Right kidney (tissue), 1 donor: Measurements from ENCODE around the gene ABCF2.

Experiments
- DNase-seq: peaks from one replicate; pipeline ENCODE4 v3.0.0-alpha.2; 2016

The ABCF2 gene

DNA sequence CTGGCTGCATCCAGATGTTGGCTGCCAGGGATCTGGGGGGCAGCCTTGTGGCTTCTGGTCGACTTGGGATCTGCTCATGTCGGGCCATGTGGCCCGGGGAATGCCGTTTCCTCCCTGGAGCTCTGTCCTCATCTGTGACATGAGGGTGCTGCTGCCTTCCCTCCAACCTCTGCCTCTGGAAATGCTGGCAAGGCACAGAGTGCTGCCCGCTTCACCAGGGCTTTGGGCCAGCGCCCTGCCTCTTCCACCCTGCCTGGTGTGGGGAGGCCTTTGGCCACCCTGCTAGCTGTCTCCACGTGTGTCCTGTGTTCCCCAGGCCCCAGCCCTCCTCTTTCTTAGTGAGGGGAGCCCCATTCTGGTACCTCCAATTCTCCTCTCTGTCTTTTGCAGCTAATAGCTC is 27.3 kb upstream of the ABCF2 start:
- no peak for DNase-seq

DNA sequence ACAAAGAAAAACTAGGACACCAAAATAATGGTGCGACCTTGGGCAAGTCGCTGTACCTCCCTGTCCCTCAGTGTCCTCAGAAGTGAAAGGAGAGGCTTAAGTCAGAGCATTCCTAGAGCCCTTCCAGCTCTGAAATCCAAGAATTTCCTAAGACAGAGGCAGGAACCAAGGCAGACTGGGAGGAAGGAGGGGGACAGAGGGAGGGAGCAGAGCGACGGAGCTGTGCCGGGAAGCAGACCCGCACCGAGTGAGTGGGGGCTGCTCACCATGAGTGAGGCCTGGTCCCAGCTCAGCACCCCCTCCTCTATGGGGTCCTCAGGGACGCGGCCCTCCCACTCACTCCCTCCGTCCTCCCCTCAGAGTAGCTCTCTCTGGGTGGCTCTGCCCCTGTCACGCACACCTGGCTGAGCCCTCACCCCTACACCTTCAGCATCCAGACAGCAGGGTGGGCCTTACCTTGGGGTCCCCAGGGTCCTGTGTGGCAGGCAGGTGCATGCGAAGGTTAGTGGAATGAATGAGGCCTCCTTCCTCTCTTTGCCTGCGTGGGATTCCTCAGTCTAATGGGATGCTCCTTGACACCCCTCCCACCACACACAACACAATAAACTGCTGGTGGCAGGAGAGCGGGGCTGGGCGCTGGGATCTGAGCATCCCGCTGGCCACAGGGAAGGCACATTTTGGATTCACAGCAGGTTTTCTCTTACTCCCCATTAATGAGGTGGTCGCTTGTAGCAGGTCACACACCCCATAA is 26.1 kb upstream of the ABCF2 start:
- DNase-seq: peak; percentile 58

DNA sequence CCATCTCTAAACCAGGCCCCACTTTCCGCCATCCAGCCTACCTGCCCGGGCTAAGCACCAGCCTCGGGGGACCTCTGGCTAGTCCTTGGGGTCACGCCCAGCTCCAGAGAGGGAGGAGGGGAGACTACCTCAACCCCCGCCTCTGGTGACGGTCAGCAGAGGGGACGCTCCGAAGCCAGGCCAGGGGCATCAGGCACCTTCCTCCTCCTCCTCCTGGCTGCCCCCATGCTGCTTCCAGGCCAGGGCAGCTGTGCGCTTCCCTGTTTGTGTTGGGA is 25.5 kb upstream of the ABCF2 start:
- DNase-seq: no peak

DNA sequence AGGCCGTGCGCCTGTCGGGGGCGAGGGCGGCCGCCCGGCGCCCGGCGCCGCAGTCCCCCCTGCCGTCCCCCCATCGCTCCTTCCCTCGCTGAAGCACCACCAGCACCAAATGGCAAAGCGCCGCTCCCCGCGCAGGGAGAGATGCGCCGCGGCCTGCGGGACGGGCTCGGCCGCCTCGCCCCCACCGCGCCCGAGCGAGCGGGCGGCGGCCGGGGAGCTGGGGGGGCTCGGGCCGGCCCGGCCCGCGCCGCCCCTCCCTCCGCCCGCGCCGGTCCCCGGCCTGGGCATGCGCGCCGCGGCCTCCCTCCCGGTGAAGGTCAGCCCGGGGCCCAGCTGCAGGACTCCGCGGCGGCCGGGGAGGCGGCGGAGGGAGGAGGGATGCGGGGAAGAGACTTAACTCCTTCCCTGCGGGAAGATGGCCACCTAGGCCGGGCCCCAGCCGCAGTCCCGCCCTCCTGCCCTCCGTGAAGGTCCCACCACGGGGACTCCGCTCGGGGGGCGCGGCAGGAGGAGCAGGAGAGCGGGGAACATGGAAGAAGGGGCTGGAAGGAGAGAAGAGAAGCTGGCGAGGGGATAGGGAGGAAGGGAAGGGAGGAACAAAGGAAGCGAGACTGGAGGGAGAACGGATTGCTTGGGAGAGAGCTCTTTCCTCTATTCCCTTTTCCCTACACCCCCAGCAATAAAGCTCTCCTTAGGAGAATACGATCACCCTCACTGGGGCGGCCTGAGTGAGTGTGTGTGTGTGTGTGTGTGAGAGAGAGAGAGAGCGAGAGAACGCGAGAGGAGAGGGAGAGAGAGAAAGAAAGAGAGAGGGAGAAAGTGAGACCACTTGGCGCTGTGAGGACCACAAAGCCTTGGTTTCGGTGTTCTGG is 24.9 kb upstream of the ABCF2 start:
- peak; percentile 93 for DNase-seq

DNA sequence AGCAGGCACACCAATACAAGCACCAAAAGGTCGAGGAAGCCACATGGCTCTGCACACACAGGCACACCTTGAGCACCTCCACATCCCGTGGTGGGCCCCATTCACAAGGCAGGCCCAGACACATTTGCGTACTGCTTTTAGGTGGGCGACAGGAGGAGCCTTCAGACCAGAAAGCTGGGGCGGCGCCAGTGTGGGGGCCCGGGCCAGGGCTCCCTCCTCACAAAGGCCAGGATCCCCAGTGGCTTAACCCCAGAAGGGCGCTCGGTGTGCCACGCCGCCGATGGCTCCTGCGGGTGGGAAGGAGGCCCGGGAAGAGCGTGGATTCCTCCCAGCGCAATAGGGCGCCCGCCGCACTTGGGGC is 24.3 kb upstream of the ABCF2 start:
- peak; percentile 89 for DNase-seq

DNA sequence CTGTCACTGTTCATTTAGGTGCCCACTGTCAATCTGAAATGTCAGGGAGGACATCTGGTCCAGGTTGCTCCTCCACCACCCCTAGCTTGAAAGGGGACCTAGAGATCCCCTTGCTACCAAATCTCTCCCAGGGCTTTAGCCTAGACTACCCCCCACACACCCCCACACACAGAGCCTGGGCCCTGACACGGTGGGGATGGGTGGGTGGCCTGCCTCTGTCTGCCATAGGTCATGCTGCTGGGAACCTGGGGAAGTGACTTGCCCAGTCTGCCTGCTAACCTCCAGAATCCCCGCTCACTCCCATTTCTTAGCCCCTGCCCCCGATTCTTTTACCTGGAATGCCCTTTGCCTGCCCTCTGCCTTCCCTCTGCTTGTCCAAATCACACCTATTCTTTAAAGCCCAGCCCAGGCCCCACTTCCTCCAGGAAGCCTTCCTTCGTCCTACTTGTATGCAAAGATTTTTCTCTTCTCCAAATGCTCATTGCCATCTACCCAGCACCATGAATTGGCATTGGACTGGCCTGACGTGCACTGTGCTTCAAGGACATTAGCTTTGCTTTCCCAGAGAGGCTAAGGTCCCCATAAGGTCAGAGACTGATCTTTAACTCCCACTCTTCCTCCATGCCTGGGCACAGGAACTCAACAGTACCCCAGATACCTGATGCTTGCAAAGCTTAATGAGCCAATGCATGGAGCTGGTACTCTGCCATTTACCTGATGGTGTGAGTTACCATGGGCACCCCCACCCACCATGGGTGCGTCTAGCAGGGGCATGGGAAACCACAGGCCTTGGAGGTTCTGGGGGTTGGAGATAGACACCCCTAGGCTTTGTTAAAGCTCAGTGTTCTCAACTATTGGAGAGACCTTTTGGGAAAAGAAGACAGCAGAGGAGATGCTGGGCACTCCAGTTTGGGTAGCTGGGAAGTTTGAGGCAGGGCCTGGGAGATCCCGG is 23.5 kb upstream of the ABCF2 start:
- DNase-seq: no peak

DNA sequence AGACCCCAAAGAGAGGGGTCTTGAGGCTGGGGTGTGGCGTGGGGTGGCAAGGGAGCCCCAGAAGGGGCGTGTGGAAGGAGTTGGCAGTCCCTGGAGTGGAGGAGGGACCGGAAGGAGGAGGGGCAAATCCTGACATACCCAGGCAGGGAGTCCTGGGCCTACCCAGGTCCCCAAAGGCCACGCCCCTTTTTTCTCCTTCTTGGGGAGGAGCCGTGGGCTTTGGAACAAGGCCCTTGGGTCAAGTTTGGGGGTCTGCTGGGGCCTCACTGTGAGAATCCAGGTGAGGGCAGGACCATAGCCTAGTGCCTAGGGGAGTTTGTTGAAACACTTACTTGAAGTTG is 22.7 kb upstream of the ABCF2 start:
- peak; percentile 39 for DNase-seq

DNA sequence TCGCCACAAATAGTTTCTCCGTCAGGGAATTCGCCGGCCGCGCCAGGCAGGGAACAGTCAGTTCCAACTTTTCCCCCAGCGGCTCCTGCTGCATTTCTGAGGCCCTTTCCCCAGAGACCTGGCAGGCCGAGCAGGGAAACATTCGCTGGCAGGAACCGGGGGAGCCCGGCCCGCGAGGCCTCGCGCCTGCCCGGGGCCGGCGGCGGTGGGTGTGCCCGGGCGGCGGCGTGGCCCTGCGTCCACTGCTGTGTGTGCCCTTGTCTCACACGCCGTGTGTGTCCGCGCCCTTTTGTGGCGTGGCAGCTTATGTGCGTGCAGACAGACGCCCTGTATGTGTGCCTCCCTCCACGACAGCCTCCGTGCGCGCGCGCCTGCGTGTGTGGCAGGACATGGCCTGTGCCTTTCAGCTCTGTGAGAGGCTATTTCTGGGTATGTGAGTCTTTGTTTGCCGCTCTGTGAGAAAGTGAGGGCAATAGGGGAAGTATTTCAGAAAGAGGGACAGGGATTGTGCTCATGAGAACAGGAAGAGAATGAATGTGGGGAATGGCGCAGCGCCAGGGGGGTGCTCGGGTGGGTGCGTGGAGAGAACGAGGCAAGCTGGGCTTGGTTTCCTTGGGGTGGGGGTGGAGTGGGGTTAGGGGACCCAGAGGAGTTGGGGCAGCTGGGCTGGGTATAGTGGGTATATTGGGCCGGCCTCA is 22.2 kb upstream of the ABCF2 start:
- peak; percentile 85 for DNase-seq

DNA sequence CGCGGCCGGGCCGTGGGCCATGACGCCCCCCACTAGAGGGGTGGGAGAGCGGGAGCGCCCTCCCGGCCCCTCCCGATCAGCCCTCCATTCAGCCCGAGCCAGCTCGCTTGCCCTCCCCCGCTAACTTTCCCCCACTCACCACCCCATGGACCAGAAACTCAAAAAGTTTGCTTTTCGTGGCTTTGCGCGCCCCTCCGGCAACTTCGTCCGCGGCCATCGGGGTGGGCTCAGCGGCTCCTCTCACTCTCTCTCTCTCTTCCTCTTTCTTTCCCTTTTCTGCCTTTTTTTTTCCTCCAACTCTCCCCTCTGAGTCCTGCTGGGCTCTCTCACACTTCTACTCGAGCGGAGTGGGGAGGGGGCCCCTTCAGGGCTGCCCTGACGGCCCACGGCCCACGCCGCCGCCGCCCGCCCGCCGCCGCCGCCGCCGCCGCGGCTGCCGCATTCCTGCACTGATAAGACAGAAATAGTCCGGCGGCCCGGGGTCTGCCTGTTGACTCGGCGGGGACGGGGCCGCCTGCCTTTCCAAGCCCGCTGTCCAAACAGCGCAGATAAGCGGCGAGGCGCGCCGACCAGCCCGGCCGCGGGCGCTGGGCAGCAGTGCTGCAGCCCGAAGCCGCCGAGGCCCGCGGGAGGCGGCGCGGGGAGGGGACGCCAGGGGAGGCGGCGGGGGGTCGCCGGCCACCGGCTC is 21.5 kb upstream of the ABCF2 start, which contains the start of gene SMARCD3:
TSS of gene SMARCD3 (minus strand) at position 349 of the 688 bp plus-strand sequence. CDS start at position 217, 132 bp downstream.
- peak; percentile 90 for DNase-seq

DNA sequence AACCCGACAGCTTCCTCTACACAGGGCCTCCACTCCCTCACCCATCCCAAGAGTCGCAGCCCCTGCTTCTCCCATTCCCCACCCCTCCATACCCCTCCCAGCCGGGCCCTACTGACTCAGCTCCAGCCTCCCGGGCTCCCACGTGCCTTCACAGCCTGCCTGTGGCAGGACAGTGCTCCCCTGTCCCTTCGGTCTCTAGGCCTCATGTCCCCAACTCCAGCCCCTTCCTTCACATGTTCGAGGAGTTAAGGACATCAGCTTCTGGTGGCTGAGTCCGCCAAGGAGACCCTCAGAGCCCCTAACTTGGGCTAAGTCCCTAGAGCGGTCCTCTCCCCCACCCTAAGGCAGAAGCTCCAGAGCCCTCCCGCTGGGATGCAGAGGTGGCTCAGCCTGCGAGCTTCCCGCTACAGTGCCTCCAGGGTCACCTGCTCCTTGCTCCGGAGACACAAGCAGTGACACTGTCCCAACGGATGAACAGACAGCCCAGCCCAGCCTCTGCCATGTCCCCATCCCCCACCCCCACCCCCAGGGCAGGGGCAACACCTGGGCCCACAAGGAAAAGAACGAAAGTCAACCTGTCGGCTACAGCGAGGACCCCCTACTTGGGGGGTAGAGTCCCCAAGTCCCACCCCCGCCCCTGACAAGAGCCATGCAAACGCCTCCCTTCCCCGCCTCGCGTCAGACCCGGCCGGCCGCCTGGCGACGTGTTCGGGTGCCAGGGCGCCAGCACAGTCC is 20.8 kb upstream of the ABCF2 start:
- peak; percentile 49 for DNase-seq

DNA sequence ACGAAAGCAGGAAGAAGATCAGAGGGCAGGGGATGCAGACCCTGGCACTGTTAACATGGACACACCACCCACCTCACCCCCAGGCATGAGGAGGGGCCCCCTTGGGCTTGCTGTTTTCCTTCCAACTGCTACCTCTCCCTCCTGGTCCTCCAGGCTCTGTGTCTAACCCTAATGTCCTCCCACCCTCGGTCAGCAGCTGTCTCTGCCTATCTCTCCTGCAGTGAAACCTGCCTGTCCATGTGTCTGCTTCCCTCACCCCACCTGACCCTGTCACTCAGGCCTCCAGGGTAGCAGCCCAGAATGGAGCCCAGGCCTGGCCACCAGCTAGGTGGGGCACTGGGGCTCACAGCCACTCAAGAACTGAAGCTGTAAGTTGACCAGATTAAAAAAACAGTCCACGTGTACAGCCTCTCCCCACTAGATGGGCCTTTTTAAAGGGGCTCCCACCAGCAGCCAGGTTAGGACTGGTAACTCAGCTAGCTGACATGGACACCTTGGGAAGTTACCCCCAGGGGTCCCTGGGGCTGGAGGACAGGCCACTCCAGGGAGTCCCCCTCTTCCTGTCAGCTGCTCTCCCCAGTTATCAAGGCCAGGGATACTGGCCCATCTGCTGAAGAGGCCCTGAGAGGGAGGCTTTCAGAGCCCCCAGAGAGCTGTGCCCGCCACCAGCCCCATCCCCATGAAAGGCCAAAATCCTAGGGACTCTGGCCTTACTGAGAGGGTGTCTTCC is 20.0 kb upstream of the ABCF2 start:
- DNase-seq: peak; percentile 33

DNA sequence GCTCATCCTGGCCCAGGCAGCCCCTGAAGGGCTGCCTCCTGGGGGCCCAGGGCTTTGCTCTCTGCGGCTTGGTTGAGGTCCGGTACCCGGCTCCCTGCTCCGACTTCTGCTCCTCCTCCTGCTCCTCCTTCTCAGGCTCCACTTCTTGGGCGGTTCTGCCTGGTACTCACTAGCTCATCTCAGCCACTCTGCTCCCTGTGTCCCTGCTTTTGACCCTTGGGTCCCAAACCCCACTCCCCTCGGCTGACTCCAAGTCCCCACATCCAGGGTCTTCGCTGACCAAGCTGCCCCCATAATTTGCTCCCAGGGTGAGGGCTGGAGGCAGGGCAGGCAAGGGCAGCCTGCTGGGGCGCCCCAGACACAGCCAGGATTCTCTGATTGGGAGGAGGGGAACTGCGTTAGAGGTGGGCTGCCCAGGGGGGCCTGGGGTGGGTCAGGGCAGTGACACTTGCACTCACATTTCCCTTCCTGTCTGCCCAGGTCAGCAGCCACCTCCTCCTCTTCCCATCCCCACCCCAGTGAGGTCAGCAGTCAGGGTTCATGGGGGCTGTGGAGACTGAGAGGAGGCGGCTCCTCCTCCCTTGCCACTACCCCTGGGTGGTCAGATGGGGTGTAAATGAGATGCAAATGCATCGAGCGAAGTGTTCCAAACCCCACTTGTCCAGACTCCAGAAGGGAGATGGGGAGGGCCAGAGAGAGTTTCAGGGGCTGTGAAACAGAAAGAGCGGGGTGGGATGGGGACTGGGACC is 19.3 kb upstream of the ABCF2 start:
- peak; percentile 32 for DNase-seq

DNA sequence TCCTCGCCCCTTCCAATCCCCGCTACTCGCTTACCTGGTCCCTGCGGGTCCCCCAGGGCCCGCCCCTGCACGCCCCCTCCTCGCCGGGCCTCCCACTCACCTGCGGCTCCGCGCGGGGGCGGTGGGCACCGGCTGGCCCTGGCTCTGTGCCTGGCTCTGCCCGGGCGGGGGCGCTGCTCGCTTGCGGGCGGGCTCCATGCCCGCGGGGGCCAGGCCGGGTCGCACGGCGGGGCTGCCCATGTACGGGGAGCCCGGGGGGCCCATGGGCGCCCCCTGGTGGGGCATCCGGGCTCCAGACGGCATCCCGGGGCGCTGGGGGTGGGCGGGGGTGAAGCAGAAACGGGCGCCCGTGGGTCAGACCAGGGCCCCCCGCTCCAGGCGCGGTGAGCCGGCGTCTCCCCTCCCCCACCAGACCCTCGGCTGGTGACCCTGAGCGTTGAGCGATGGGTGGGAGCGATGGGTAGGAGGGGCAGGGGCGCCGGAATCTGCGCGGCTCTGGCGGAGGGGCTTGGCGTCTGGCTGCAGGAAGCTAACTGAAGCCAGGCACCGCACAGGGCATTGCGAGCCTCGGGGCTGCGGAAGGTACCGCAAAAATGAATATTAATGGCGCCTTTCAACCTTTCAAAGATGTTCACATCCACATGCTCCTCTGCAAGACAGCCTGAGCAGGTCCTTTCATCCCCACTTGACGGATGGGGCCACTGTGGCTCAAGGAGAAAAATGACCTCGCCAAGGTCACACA is 18.5 kb upstream of the ABCF2 start:
- peak; percentile 62 for DNase-seq

DNA sequence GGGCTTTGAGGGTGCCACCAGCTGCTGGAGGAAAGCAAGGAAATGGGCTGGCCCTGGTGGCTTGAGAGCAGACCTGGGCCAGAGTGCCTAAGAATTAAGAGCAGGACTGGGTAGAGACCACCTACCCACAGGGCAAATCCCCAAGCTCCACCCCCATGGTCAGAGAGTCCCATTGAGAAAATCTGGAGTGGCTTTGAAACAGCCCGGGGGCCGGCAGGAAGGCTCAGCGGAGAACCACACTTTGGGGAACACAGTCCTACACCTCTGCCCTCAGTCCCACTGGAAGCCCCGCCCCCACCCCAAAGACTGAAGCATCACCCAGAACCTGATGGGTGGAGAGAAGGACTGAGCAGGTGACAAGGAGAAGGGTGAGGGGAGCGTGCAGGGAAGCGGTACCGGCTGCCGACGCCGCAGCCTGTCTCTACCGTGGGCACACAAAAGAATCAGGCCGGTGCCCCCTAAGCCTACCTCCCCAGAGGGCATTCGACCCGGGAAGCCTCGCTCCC is 17.9 kb upstream of the ABCF2 start:
- peak; percentile 41 for DNase-seq

DNA sequence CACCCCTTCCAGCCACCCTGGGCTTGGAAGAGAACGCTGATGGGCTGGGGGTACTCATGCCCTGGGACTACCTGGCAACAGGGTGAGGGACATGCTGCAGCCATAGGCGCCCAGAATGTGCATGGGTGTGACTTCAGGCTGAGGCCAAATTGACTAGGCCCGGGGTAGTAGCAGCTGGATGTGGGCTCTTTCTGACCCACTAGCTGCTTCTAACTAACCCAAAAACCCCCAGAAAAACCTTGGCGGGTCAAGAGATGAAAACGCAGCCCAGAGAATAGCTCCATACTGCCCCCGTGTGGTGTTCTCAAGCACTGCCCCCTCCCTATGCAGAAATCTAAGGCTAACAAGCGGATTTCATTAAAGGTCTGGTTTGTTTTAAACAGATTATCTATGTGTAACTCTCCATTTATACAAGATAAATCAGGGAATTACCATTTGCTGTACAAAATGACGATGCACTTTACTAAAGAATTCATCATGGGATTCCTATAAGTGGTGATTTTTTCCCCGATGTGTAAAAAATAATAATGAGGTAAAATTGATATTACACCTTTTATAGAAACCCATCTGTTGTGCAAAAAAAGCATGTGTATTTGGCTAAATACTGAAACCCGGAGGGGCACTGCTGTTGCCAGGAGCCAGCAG is 17.3 kb upstream of the ABCF2 start:
- no peak for DNase-seq

DNA sequence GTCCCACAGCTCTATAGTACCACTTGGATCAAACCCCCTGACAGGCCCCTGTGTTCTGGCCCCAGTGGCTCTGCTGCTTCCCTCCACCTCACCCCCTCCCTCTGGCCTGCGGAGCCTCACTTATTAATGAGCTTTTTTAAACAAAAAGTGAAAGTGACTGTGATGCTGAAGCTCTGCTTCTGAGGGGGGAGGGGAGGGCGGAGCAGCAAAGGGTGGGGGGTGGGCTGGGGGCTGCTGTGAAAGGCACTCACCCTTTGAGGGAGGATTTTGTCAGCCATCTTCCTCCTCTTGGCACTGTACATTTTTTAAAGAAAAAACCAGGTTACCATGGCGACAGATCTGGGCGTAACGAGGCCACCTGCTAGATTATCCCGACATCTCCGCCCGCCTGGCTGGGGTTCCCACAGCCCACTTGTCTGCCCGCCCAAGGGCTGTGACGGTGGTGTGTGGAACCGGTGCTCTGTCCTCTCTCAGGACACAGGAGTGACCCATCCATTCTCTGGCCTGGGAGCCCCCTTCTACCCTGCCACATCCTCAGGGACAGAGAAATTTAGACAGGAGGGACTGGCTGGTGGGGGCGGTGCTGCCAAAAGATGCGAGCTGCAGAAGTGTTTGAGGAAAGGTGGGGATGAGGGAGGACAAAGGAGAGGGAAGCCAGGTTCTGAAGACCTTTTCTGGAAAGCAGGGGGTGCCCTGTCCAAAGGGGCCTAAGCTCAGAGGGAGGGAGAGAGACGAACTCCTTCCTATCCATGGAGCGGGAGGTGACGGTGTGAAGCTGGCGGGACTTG is 16.6 kb upstream of the ABCF2 start:
- DNase-seq: no peak

DNA sequence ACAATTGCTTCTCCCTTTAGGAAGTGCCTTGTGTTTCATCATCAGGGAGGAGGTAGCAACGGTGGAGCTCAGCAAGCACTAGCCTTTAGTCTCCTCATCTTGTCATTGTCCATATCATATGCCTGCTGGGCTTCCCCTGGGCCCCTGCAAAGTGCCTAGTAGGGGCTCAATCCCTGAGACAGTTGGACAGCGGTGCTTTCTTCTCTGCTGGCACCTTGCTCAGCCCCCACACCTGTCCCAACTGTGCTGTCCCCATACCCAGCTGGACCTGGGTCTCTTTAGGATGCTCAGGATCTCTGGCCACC is 16.0 kb upstream of the ABCF2 start:
- DNase-seq: no peak
